NOMO-1 treated with DMSO at 0.1 percent for 48 hours (cell line): ENCODE measurements around the gene QPRT.
A peak's percentile ranks its signal among the peaks of the same experiment; 100 is the strongest.
"Not testable (repeated sequence)": the region's sequence is repeated elsewhere in the genome, so short reads cannot be mapped to it uniquely, and the experiment has no call there.

ENCODE experiments used
- DNase-seq: peaks from one replicate; lab custom pipeline; 2025; ENCODE audit not compliant: unreplicated experiment; lab: John Stamatoyannopoulos, UW

Gene QPRT

DNA sequence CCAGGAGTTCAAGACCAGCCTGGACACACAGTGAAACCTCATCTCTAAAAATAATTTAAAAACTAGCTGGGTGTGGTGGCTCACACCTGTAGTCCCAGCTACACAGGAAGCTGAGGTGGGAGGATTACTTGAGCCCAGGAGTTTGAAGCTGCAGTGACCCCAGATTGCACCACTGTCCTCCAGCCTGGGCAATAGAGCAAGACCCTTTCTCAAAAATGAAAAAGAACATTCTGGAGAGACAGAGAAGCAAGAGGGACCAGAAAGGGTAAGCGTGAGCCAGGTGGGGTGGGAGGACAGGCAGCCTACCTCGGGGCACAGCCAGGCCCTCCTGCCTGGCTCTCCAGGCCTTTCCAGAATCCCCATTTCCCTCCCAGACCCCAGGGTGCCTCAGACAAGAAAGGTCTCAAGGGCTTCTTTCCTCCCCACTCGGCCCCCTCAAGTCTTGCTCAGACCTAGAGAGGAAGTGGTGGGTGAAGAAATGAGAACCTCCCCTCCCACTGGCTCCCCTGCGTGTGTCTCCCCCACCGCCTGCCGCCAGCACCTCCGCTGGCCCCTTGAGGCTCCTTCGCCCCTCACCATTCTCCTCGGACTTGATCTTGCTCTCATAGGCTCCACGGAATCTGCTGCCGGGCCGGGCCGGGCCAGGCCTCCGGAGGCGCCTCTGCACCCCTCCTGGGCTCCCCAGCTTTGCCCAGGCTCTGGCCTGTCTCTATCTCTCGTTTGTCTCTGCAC, 66.3 kb downstream of the QPRT start:
- DNase-seq, result peak; percentile 85

DNA sequence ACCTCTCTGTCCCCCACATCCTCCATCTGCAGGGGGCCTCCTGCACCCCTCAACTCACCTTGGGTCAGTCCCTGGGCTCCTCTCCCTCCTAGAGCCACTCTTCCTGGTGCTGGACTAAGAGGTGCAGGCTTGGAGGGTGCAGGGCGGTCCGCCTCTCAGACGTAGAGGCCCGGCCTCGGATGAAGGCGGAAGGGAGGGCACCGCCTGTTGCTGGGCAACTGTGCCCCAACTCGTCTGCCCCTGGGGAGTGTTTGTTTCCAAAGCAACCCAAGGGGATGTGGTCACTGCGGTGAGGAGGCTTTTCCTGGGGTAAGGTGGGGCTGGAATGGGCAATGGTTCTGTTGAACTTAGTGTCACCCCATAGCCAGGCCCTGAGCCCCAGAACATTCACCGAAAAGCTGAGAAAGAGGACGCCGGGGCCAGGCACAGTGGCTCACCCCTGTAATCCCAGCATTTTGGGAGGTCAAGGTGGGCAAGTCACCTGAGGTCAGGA, 66.9 kb downstream of the QPRT start, which contains the start of gene C16orf54:
Gene C16orf54, minus strand, starts transcription at position 138 of the 493 bp plus-strand sequence. CDS start 1,039 bp downstream, outside the sequence.
- peak; percentile 98 for DNase-seq

DNA sequence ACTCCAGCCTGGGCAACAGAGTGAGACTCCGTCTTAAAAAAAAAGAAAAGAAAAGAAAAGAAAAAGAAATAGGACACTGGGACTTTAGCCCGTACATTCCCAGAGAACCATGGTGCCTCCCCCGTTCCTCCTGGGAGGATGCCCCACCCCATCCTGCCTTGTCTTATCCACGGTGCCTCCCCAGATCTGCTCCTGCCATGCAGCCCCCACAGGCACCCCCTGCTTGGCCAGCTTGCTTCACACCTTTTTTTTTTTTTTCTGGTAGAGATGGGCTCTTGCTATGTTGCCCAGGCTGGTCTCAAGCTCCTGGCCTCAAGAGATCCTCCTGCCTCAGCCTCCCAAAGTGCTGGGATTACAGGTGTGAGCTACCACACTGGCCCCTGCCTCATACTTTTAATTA, 67.5 kb downstream of the QPRT start:
- DNase-seq, result not testable (repeated sequence)
